ENCODE data around the gene MIEF2.
"Not testable (repeated sequence)": the region's sequence is repeated elsewhere in the genome, so short reads cannot be mapped to it uniquely, and the experiment has no call there.

The MIEF2 gene

GRCh38 chr17:18260332-18261145 is at the start of gene MIEF2:
MIEF2 (plus strand) TSS chr17:18260662; CDS start chr17:18262721, 2,059 bp downstream.
- peak; percentile 96 for DNase-seq
- in situ Hi-C loops (cut with MboI; ENCODE audit: low pct_unique_long_range_greater_than_20kb, low sequenced_read_pairs): no loop called here

DNA sequence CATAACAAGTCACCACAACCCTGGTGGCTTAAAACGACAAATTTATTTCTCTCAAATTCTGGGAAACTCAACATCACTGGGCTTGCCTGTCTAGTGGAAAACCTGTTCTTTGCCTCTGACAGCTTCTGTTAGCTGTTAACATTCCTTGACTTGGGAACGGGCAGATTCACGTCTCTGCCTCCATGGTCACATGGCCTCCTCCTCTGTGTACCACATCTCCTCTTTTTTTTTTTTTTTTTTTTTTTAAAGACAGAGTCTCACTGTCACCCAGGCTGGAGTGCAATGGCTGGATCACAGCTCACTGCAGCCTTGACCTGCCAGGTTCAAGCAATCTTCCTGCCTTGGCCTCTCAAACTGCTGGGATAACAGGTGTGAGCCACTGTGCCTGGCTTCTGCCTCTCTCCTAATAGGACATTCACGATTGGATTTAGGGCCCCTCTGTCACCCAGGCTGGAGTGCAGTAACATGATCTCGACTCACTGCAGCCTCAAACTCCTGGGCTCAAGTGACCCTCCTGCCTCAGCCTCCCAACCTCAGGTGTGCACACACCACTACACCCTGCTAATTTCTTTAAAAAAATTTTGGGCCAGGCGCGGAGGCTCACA is 46.7 kb upstream of the MIEF2 start:
- no peak for DNase-seq
- in situ Hi-C loops (cut with MboI; ENCODE audit: low pct_unique_long_range_greater_than_20kb, low sequenced_read_pairs): loop anchor here (10.0 kb wide), 1 partner anchor 61 kb away; no protein-coding TSS in a partner anchor

- in situ Hi-C loops (cut with MboI; ENCODE audit: low pct_unique_long_range_greater_than_20kb, low sequenced_read_pairs): loop anchor here (10.0 kb wide), 1 partner anchor 58 kb away; no protein-coding TSS in a partner anchor
- DNase-seq: not testable (repeated sequence)
Observed at GRCh38 chr17:18216906-18217305, 43.6 kb upstream of the MIEF2 start.

DNA sequence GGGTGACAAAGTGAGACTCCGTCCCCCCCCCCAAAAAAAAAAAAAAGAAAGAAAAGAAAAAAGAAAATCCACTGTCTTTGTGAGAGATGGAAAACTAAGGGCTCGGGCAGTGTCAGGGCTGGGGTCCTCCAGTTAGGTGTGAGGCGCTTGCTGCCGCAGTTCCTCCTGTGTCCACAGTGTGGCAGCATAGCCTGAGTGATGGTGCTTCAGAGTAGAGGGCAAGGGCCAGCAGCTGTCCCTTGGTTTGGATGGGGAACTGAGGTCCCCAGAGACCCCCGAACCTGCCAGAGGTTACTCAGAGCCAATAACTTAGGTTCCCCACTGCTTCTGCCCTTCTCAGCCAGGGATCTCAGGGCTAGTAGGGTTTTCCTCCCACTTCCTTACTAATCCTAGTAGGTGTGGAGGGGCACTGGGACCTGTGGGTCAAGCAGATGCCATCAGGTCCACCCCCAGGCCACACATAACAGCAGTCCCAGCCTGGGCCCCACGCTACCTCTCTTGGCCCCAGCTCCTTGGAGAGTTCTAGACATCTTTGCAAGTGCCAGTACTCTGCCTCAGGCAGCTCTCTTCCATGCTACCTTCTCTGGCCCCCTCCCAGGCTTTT is 42.9 kb upstream of the MIEF2 start:
- in situ Hi-C loops (cut with MboI; ENCODE audit: low pct_unique_long_range_greater_than_20kb, low sequenced_read_pairs): loop anchor here (10.0 kb wide), 1 partner anchor 57 kb away; no protein-coding TSS in a partner anchor
- peak; percentile 71 for DNase-seq

DNA sequence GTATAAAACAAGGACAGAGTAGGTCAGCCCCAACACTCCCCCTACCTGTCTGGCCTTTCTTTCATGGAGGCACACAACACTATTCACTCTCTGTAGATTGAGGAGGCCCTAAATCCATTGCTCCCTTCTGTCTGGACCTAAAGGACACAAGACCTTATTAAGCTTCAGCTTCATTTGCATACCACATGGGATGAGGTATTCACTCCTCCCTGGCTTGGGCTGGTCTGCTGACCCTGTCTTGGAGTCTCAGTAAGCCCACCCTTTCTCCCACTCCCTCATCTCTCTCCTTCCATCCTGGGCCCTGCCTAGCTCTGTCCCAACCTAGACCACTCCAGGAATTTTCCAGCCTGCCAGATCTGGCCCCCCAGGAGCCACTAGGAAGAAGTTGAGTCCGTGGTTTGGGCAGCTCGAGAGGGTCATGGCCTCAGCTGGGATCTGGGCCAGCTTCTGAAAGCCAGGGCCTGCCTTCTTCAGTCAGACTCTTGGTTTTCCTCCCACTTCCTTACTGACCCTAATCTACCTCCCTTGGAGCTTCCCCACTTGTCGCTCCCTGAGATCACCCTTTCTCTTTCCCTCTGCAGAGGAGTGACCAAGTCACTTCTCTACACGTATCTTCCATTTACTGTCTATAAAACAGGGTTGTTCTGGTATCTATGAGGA is 41.6 kb upstream of the MIEF2 start:
- in situ Hi-C loops (cut with MboI; ENCODE audit: low pct_unique_long_range_greater_than_20kb, low sequenced_read_pairs): loop anchor here (10.0 kb wide), 1 partner anchor 56 kb away; no protein-coding TSS in a partner anchor
- DNase-seq: peak; percentile 21

GRCh38 chr17:18224053-18224386 is 36.4 kb upstream of the MIEF2 start:
- in situ Hi-C loops (cut with MboI; ENCODE audit: low pct_unique_long_range_greater_than_20kb, low sequenced_read_pairs): no loop called here
- DNase-seq: no peak

GRCh38 chr17:18224387-18225120 is 35.9 kb upstream of the MIEF2 start:
- in situ Hi-C loops (cut with MboI; ENCODE audit: low pct_unique_long_range_greater_than_20kb, low sequenced_read_pairs): no loop called here
- no peak for DNase-seq

GRCh38 chr17:18225121-18225641 is 35.3 kb upstream of the MIEF2 start, which contains the start of gene LLGL1:
LLGL1 (plus strand) TSS chr17:18225635; CDS start chr17:18225683, 48 bp downstream.
- in situ Hi-C loops (cut with MboI; ENCODE audit: low pct_unique_long_range_greater_than_20kb, low sequenced_read_pairs): no loop called here

GRCh38 chr17:18225642-18226283 is 34.7 kb upstream of the MIEF2 start:
- DNase-seq: peak; percentile 35
- in situ Hi-C loops (cut with MboI; ENCODE audit: low pct_unique_long_range_greater_than_20kb, low sequenced_read_pairs): no loop called here

More at GRCh38 chr17:18225121-18225641, 35.3 kb upstream of the MIEF2 start, which contains the start of gene LLGL1:
- DNase-seq: peak; percentile 94

DNA sequence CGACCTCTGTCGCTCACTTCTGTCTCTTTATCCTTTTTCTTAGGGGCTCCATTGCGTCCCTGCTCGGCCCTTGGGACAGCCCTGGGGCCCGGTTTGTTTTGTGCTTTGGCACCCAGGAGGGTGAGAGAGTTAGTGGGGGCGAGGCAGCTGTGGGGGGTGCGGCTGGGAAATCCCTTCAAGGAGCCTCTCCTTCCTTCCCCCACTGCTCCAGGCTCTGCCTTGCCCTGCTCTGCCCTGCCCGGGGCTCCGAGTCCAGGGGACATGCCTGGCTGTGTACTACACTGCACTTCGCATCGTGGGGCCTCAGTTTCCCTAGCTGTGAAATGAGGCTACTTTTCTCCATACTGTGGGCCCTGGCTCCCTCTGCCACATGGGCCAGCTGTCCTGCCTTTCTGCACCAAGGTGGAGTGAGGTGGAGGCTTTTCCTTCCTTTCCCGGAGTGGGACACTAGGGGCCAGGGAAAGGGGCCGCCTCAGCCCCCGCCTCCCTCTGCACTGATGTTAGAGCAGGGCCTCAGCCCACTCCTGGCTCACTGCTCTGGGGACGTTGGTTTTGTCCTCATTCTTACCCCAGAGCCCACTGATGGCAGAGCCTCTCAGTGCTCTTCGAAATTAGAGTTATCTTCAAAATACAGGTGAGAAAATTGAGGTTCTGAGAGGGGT is 34.0 kb upstream of the MIEF2 start:
- in situ Hi-C loops (cut with MboI; ENCODE audit: low pct_unique_long_range_greater_than_20kb, low sequenced_read_pairs): no loop called here
- DNase-seq: no peak

GRCh38 chr17:18227635-18228034 is 32.8 kb upstream of the MIEF2 start:
- DNase-seq: no peak
- in situ Hi-C loops (cut with MboI; ENCODE audit: low pct_unique_long_range_greater_than_20kb, low sequenced_read_pairs): no loop called here

- in situ Hi-C loops (cut with MboI; ENCODE audit: low pct_unique_long_range_greater_than_20kb, low sequenced_read_pairs): no loop called here
Observed at GRCh38 chr17:18228176-18228682, 32.2 kb upstream of the MIEF2 start.

DNA sequence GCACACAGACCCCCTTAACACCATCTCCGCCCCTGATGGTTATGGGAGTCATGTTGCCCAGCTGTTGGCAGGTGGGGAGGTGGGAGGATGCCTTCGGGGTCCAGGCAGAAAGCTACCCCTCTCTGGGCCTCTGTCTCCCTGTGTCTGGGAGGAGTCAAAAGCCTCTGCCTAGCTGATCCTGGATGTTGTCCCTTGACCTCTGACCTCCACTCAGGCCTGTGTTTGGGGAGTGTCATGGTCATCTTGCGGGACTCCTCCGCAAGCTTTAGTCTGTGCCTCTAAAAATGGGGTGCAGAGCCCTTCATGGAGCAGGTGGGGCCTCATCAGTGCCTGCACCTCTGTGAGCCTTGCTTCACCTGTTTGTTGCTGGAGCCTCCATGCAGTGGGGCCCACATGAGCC is 31.2 kb upstream of the MIEF2 start:
- in situ Hi-C loops (cut with MboI; ENCODE audit: low pct_unique_long_range_greater_than_20kb, low sequenced_read_pairs): no loop called here
- no peak for DNase-seq

More at GRCh38 chr17:18228176-18228682, 32.2 kb upstream of the MIEF2 start:
- DNase-seq: no peak

DNA sequence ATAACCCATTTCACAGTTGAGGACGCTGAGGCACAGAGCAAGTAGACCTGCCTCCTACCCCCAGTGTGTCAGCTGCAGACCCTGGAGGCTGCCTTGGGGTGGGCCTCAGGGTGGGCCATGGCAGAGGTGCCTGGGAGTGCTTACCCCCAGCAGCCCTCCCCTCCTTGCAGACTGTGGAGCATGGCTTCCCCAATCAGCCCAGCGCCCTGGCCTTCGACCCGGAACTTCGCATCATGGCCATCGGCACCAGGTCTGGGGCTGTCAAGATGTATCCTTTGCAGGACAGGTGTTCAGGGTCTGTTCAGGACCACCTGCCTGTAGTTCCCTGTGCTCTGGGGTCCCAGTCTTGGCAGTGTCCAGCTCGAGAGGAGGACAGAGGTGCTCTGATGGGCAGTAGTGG is 30.7 kb upstream of the MIEF2 start:
- no peak for DNase-seq
- in situ Hi-C loops (cut with MboI; ENCODE audit: low pct_unique_long_range_greater_than_20kb, low sequenced_read_pairs): no loop called here

GRCh38 chr17:18230288-18231141 is 29.9 kb upstream of the MIEF2 start:
- DNase-seq: no peak
- in situ Hi-C loops (cut with MboI; ENCODE audit: low pct_unique_long_range_greater_than_20kb, low sequenced_read_pairs): no loop called here

DNA sequence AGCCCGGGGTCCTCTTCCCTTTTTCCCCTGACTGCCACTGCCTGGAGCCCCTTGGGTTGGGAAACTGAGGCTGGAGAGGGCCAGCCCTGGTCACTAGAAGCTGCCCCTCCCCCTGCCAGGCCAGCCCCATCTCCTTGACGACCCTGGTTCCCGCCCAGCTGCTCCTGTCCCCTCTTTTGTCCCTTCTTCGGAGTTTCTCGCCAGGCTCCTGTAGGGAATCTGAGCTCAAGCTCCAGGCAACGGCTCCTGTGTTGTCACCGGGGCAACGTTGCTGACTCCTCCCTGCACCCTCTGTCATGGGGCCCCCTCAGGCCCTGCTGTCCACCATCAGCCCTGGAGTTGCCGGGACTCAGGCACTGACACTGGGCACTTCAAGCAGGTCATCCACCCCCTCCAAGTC is 29.3 kb upstream of the MIEF2 start:
- in situ Hi-C loops (cut with MboI; ENCODE audit: low pct_unique_long_range_greater_than_20kb, low sequenced_read_pairs): no loop called here
- DNase-seq: no peak

Data from KBM-7 (cell line).